ENCODE measurements around the gene CTBP2. TPM values are rescaled to one million over a fixed set of nuclear protein-coding genes. Genes with fewer than 3 reads are reported as not detected.

CTBP2 gene
- total and polyA plus RNA-seq, 8 donors = 21.3 to 169 (median 61.6) TPM

GRCh38 chr10:124952123-124952522 is 208.2 kb downstream of the CTBP2 start:
- intact Hi-C loops (cut with DNase I; ENCODE audit: low total_unique reads) = no loop called here
- no peak for TF ChIP-seq EP300 (IDR thresholded peaks at IDR 0.05)
- TF ChIP-seq POLR2A (IDR thresholded peaks at IDR 0.05) = no peak
- no peak for TF ChIP-seq POLR2AphosphoS5 (IDR thresholded peaks at IDR 0.05)
- TF ChIP-seq CTCF (IDR thresholded peaks at IDR 0.05) = no peak
- Histone ChIP-seq H3K9me3 (no peaks in the 10 kb centered on the region), H3K36me3 (peaks cover 0 to 14% (median 11%) of the 10 kb centered on the region in 4 donors), H3K4me3 (no peak overlapping the region), H3K27ac (no peak overlapping the region), H3K4me1 (peaks cover 13 to 58% (median 36%) of the 10 kb centered on the region in 4 donors), H3K27me3 (no peaks in the 10 kb centered on the region)
- DNase-seq = no peak
- whole genome bisulfite sequencing, 5 donors = 80 to 91% (median 86%) methylated on average over 6 of the region's 6 CpGs

- Histone ChIP-seq H3K36me3 (peaks cover 0 to 17% (median 11%) of the 10 kb centered on the region in 4 donors), H3K27me3 (no peaks in the 10 kb centered on the region), H3K9me3 (no peaks in the 10 kb centered on the region), H3K27ac (no peak overlapping the region), H3K4me1 (peaks cover 11 to 58% (median 37%) of the 10 kb centered on the region in 4 donors), H3K4me3 (no peak overlapping the region)
- no peak for TF ChIP-seq CTCF (IDR thresholded peaks at IDR 0.05)
- intact Hi-C loops (cut with DNase I; ENCODE audit: low total_unique reads) = no loop called here
- WGBS, 5 donors = 95 to 99% (median 97%) methylated on average over 5 of the region's 5 CpGs
- no peak for DNase-seq
These were observed 210.8 kb downstream of the CTBP2 start for GRCh38 chr10:124949543-124949942.

- WGBS, 5 donors = 52 to 66% (median 60%) methylated on average over 2 of the region's 2 CpGs
- H3K4me1 ChIP-seq = peaks cover 8 to 69% (median 41%) of the 10 kb centered on the region in 4 donors
- no peaks in the 10 kb centered on the region for H3K9me3 ChIP-seq
- peaks cover 0 to 22% (median 11%) of the 10 kb centered on the region in 4 donors for H3K36me3 ChIP-seq
- H3K27ac ChIP-seq = no peak overlapping the region
- no peak for DNase-seq
- intact Hi-C loops (cut with DNase I; ENCODE audit: low total_unique reads) = no loop called here
- no peak overlapping the region for H3K4me3 ChIP-seq
- TF ChIP-seq POLR2A (IDR thresholded peaks at IDR 0.05) = no peak
- no peak for TF ChIP-seq POLR2AphosphoS5 (IDR thresholded peaks at IDR 0.05)
- TF ChIP-seq CTCF (IDR thresholded peaks at IDR 0.05) = no peak
- no peak for TF ChIP-seq EP300 (IDR thresholded peaks at IDR 0.05)
- H3K27me3 ChIP-seq = no peaks in the 10 kb centered on the region
These were observed 213.4 kb downstream of the CTBP2 start for GRCh38 chr10:124946945-124947344.

GRCh38 chr10:124944982-124945381 is 215.4 kb downstream of the CTBP2 start:
- H3K27ac ChIP-seq = peak overlapping the region in 2 of 5 donors; percentile 49 to 73
- TF ChIP-seq POLR2A (IDR thresholded peaks at IDR 0.05) (no peak), EP300 (IDR thresholded peaks at IDR 0.05) (no peak), POLR2AphosphoS5 (IDR thresholded peaks at IDR 0.05) (no peak), CTCF (IDR thresholded peaks at IDR 0.05) (no peak)
- intact Hi-C loops (cut with DNase I; ENCODE audit: low total_unique reads) = no loop called here
- DNase-seq = no peak
- H3K36me3 ChIP-seq = peaks cover 0 to 19% (median 8%) of the 10 kb centered on the region in 4 donors
- H3K27me3 ChIP-seq = no peaks in the 10 kb centered on the region
- peaks cover 10 to 79% (median 55%) of the 10 kb centered on the region in 4 donors for H3K4me1 ChIP-seq
- H3K4me3 ChIP-seq = no peak overlapping the region
- H3K9me3 ChIP-seq = no peaks in the 10 kb centered on the region
- 54 to 81% (median 76%) methylated on average over 2 of the region's 2 CpGs for WGBS, 5 donors

All from stomach (tissue), 9 donors.